ENCODE data around the gene SS18.
"Not testable (repeated sequence)": the region's sequence is repeated elsewhere in the genome, so short reads cannot be mapped to it uniquely, and the experiment has no call there.

SS18 gene

GRCh38 chr18:26090130-26091046 is at the start of gene SS18:
SS18 (minus strand) TSS chr18:26090613; CDS start chr18:26090569, 44 bp downstream.
- DNase-seq: peak; percentile 95

GRCh38 chr18:26135548-26135947 is 45.1 kb upstream of the SS18 start:
- no peak for DNase-seq

- no peak for DNase-seq
These were observed 43.7 kb upstream of the SS18 start for GRCh38 chr18:26134107-26134506.

GRCh38 chr18:26133652-26134051 is 43.2 kb upstream of the SS18 start, which contains the start of gene PSMA8:
PSMA8 (plus strand) TSS chr18:26133869; CDS start chr18:26133966, 97 bp downstream.
- peak; percentile 61 for DNase-seq

GRCh38 chr18:26128192-26128591 is 37.8 kb upstream of the SS18 start:
- not testable (repeated sequence) for DNase-seq

GRCh38 chr18:26127786-26128185 is 37.4 kb upstream of the SS18 start:
- no peak for DNase-seq

- DNase-seq: not testable (repeated sequence)
These were observed 31.6 kb upstream of the SS18 start for GRCh38 chr18:26121994-26122393.

- DNase-seq: no peak
These were observed 31.1 kb upstream of the SS18 start for GRCh38 chr18:26121476-26121875.

GRCh38 chr18:26119246-26119645 is 28.8 kb upstream of the SS18 start:
- DNase-seq: no peak

- DNase-seq: no peak
These were observed 13.6 kb upstream of the SS18 start for GRCh38 chr18:26104035-26104434.

- DNase-seq: peak; percentile 41
These were observed 13.2 kb upstream of the SS18 start for GRCh38 chr18:26103579-26103978.

GRCh38 chr18:26097563-26097962 is 7.2 kb upstream of the SS18 start:
- DNase-seq: no peak

- no peak for DNase-seq
These were observed 6.4 kb upstream of the SS18 start for GRCh38 chr18:26096852-26097251.

GRCh38 chr18:26091047-26091630 is 726 bp upstream of the SS18 start:
- peak; percentile 80 for DNase-seq

GRCh38 chr18:26089293-26090129 is 902 bp downstream of the SS18 start:
- peak; percentile 32 for DNase-seq

- peak; percentile 8 for DNase-seq
These were observed 1.9 kb downstream of the SS18 start for GRCh38 chr18:26088487-26088886.

GRCh38 chr18:26086959-26087358 is 3.5 kb downstream of the SS18 start:
- no peak for DNase-seq

- no peak for DNase-seq
These were observed 5.4 kb downstream of the SS18 start for GRCh38 chr18:26085056-26085455.

- DNase-seq: no peak
These were observed 7.3 kb downstream of the SS18 start for GRCh38 chr18:26083099-26083498.

- no peak for DNase-seq
These were observed 7.9 kb downstream of the SS18 start for GRCh38 chr18:26082475-26082874.

GRCh38 chr18:26074246-26074645 is 16.2 kb downstream of the SS18 start:
- DNase-seq: no peak

GRCh38 chr18:26073758-26074157 is 16.7 kb downstream of the SS18 start:
- no peak for DNase-seq

GRCh38 chr18:26071725-26072124 is 18.7 kb downstream of the SS18 start:
- DNase-seq: no peak

Data from activated CD4-positive, alpha-beta T cell treated with anti-CD3 and anti-CD28 coated beads, Interleukin-10, Interleukin-2, amounts not matched to agents 100 ng/mL and 50 ng/mL, durations not matched to agents 16 hours and 8 hours (primary cell).